GM18519 (cell line): ENCODE measurements around the gene CRYBB1.

ENCODE experiments used
- ATAC-seq: cut with Tn5 transposase; IDR thresholded peaks from one replicate; pipeline ENCODE4 v1.9.1; 2021; ENCODE audit warnings: mild to moderate bottlenecking, moderate library complexity; ENCODE audit not compliant: unreplicated experiment, low FRiP score

Gene CRYBB1

GRCh38 chr22:26581633-26582168 is 36.1 kb downstream of the CRYBB1 start:
- ATAC-seq: no peak

- ATAC-seq: no peak
These were observed 36.8 kb downstream of the CRYBB1 start for GRCh38 chr22:26581026-26581425.

GRCh38 chr22:26580240-26580962 is 37.4 kb downstream of the CRYBB1 start:
- ATAC-seq: no peak

- no peak for ATAC-seq
These were observed 38.4 kb downstream of the CRYBB1 start for GRCh38 chr22:26579331-26579886.

GRCh38 chr22:26577081-26577480 is 40.7 kb downstream of the CRYBB1 start:
- no peak for ATAC-seq

- no peak for ATAC-seq
These were observed 41.7 kb downstream of the CRYBB1 start for GRCh38 chr22:26576026-26576680.

GRCh38 chr22:26574001-26574723 is 43.7 kb downstream of the CRYBB1 start:
- no peak for ATAC-seq

- no peak for ATAC-seq
These were observed 44.7 kb downstream of the CRYBB1 start for GRCh38 chr22:26573026-26573662.

GRCh38 chr22:26570864-26571525 is 46.8 kb downstream of the CRYBB1 start:
- no peak for ATAC-seq

- ATAC-seq: no peak
These were observed 47.7 kb downstream of the CRYBB1 start for GRCh38 chr22:26570115-26570514.

GRCh38 chr22:26568207-26568706 is 49.6 kb downstream of the CRYBB1 start:
- no peak for ATAC-seq

- no peak for ATAC-seq
These were observed 50.2 kb downstream of the CRYBB1 start for GRCh38 chr22:26567610-26568009.

GRCh38 chr22:26566994-26567393 is 50.8 kb downstream of the CRYBB1 start:
- no peak for ATAC-seq

- no peak for ATAC-seq
These were observed 51.9 kb downstream of the CRYBB1 start for GRCh38 chr22:26565889-26566288.

GRCh38 chr22:26565181-26565580 is 52.6 kb downstream of the CRYBB1 start:
- ATAC-seq: no peak

- ATAC-seq: no peak
These were observed 53.2 kb downstream of the CRYBB1 start for GRCh38 chr22:26564672-26565071.

- no peak for ATAC-seq
These were observed 53.6 kb downstream of the CRYBB1 start for GRCh38 chr22:26564181-26564580.

GRCh38 chr22:26563022-26563421 is 54.8 kb downstream of the CRYBB1 start:
- ATAC-seq: no peak

- no peak for ATAC-seq
These were observed 55.9 kb downstream of the CRYBB1 start for GRCh38 chr22:26561756-26562417.
